ENCODE data around the gene KMT2C. TPM values are rescaled to one million over a fixed set of nuclear protein-coding genes. Genes with fewer than 3 reads are reported as not detected.
"Not testable (repeated sequence)": the region's sequence is repeated elsewhere in the genome, so short reads cannot be mapped to it uniquely, and the experiment has no call there.

Gene KMT2C
- total and polyA plus RNA-seq, 10 of the 15 experiments (the other 5 are each of a cell fraction or from before 2014, with no cell fraction given), result 3.3 to 45.2 (median 19.2) TPM

- ATAC-seq (peak; percentile 82), FAIRE-seq (no peak), DNase-seq (ENCODE audit: low read depth, low spot score) (no peak)
- no peaks in the 10 kb centered on the region; a peak in 1 of 4 replicates for H3K36me3 ChIP-seq (ENCODE audit: control insufficient read depth in 2 of 2, insufficient read depth in 2 of 2, low read length in 1 of 2)
- SMC1A ChIA-PET (ENCODE audit: uncharacterized antibody, unreplicated experiment), result interaction anchor here (0.9 to 1.5 kb wide), 5 partner anchors 34 to 56 kb away, joined by 3 to 6 read pairs (median 3); no protein-coding TSS in a partner anchor
- no peaks in the 10 kb centered on the region; the same call in 2 of the 3 replicates for H3K9me3 ChIP-seq (replicated peaks; ENCODE audit: control insufficient read depth, insufficient read depth, low read length)
- H3K9ac ChIP-seq (ENCODE audit: control insufficient read depth, insufficient read depth, low read length), result no peak overlapping the region
- 73% methylated on average over 1 of the region's 1 CpG for WGBS (ENCODE audit: insufficient coverage, insufficient replicate concordance, low lambda C conversion rate, missing lambda C conversion rate)
- in situ Hi-C loops (cut with MboI), result no loop called here
- CTCF ChIA-PET, result interaction anchor here (0.6 to 1.1 kb wide), 5 partner anchors 22 to 56 kb away, joined by 3 to 4 read pairs (median 4); no protein-coding TSS in a partner anchor
- POLR2A ChIA-PET, result interaction anchor here (1.0 kb wide), 1 partner anchor 49 kb away, joined by 3 read pairs; no protein-coding TSS in a partner anchor
- intact Hi-C loops (cut with micrococcal nuclease; ENCODE audit: unreplicated experiment), result no loop called here
- H3K79me2 ChIP-seq (ENCODE audit: control insufficient read depth, insufficient read depth, low read length), result peaks cover 58% of the 10 kb centered on the region
- no peak overlapping the region for H3K27ac ChIP-seq (ENCODE audit: control insufficient read depth, insufficient read depth)
- no peak for TF ChIP-seq RAD51 (IDR thresholded peaks at IDR 0.05)
- H3K4me3 ChIP-seq, result no peak overlapping the region
- no peaks in the 10 kb centered on the region for H4K20me1 ChIP-seq (ENCODE audit: control insufficient read depth, insufficient read depth)
- H3K4me2 ChIP-seq (ENCODE audit: control insufficient read depth, insufficient read depth), result no peak overlapping the region
- no peaks in the 10 kb centered on the region for H3K4me1 ChIP-seq (ENCODE audit: control insufficient read depth, insufficient read depth, low read length)
- no peak overlapping the region for H2AFZ ChIP-seq (ENCODE audit: control insufficient read depth, low read depth, low read length)
- RAD21 ChIA-PET (ENCODE audit: unreplicated experiment), result interaction anchor here (0.6 to 1.1 kb wide), 3 partner anchors 41 to 57 kb away, joined by 3 read pairs; no protein-coding TSS in a partner anchor
- no peaks in the 10 kb centered on the region for H3K27me3 ChIP-seq (replicated peaks in 1 of 2; ENCODE audit: control insufficient read depth in 2 of 2, insufficient read depth in 2 of 2, low read length in 1 of 2)
- BruUV-seq (replicated peaks), result no TSS peak
Observed at GRCh38 chr7:152392254-152392653, 43.5 kb downstream of the KMT2C start.

- in situ Hi-C loops (cut with MboI); BruUV-seq (replicated peaks); H3K4me3 ChIP-seq; SMC1A ChIA-PET (ENCODE audit: uncharacterized antibody, unreplicated experiment); H3K9me3 ChIP-seq (replicated peaks; ENCODE audit: control insufficient read depth, insufficient read depth, low read length); H3K36me3 ChIP-seq (ENCODE audit: control insufficient read depth in 2 of 2, insufficient read depth in 2 of 2, low read length in 1 of 2); ATAC-seq; H3K4me1 ChIP-seq (ENCODE audit: control insufficient read depth, insufficient read depth, low read length); H3K4me2 ChIP-seq (ENCODE audit: control insufficient read depth, insufficient read depth); RAD21 ChIA-PET (ENCODE audit: unreplicated experiment); H4K20me1 ChIP-seq (ENCODE audit: control insufficient read depth, insufficient read depth); H2AFZ ChIP-seq (ENCODE audit: control insufficient read depth, low read depth, low read length); intact Hi-C loops (cut with micrococcal nuclease; ENCODE audit: unreplicated experiment); H3K27ac ChIP-seq (ENCODE audit: control insufficient read depth, insufficient read depth); H3K27me3 ChIP-seq (replicated peaks in 1 of 2; ENCODE audit: control insufficient read depth in 2 of 2, insufficient read depth in 2 of 2, low read length in 1 of 2); DNase-seq (ENCODE audit: low read depth, low spot score); H3K9ac ChIP-seq (ENCODE audit: control insufficient read depth, insufficient read depth, low read length); POLR2A ChIA-PET: not testable (repeated sequence)
- H3K79me2 ChIP-seq (ENCODE audit: control insufficient read depth, insufficient read depth, low read length), result peaks cover 51% of the 10 kb centered on the region
- CTCF ChIA-PET, result interaction anchor here (0.6 kb wide), 1 partner anchor 35 kb away, joined by 3 read pairs; no protein-coding TSS in a partner anchor
- FAIRE-seq, result peak; percentile 49
- WGBS (ENCODE audit: insufficient coverage, insufficient replicate concordance, low lambda C conversion rate, missing lambda C conversion rate), result 32% methylated on average over 5 of the region's 5 CpGs
Observed at GRCh38 chr7:152386136-152386764, 49.6 kb downstream of the KMT2C start.

- ChIA-PET SMC1A (ENCODE audit: uncharacterized antibody, unreplicated experiment) (interaction anchor here (1.0 kb wide), 1 partner anchor 10 kb away, joined by 3 read pairs; no protein-coding TSS in a partner anchor), POLR2A (interaction anchor here (0.6 kb wide), 1 partner anchor 16 kb away, joined by 4 read pairs; no protein-coding TSS in a partner anchor)
- H3K9me3 ChIP-seq (replicated peaks; ENCODE audit: control insufficient read depth, insufficient read depth, low read length); RAD21 ChIA-PET (ENCODE audit: unreplicated experiment); H3K27me3 ChIP-seq (replicated peaks in 1 of 2; ENCODE audit: control insufficient read depth in 2 of 2, insufficient read depth in 2 of 2, low read length in 1 of 2); H3K4me2 ChIP-seq (ENCODE audit: control insufficient read depth, insufficient read depth); intact Hi-C loops (cut with micrococcal nuclease; ENCODE audit: unreplicated experiment); H3K36me3 ChIP-seq (ENCODE audit: control insufficient read depth in 2 of 2, insufficient read depth in 2 of 2, low read length in 1 of 2); H2AFZ ChIP-seq (ENCODE audit: control insufficient read depth, low read depth, low read length); H3K27ac ChIP-seq (ENCODE audit: control insufficient read depth, insufficient read depth); H3K4me1 ChIP-seq (ENCODE audit: control insufficient read depth, insufficient read depth, low read length); H4K20me1 ChIP-seq (ENCODE audit: control insufficient read depth, insufficient read depth); BruUV-seq (replicated peaks); DNase-seq (ENCODE audit: low read depth, low spot score); in situ Hi-C loops (cut with MboI); CTCF ChIA-PET; H3K4me3 ChIP-seq; H3K9ac ChIP-seq (ENCODE audit: control insufficient read depth, insufficient read depth, low read length); FAIRE-seq: not testable (repeated sequence)
- peak; percentile 24 for ATAC-seq
- peaks cover 52% of the 10 kb centered on the region for H3K79me2 ChIP-seq (ENCODE audit: control insufficient read depth, insufficient read depth, low read length)
- WGBS (ENCODE audit: insufficient coverage, insufficient replicate concordance, low lambda C conversion rate, missing lambda C conversion rate), result 53% methylated on average over 4 of the region's 4 CpGs
Observed at GRCh38 chr7:152384235-152385200, 51.3 kb downstream of the KMT2C start.

All from GM12878 (cell line).